Muscle of arm (tissue), 12 donors: ENCODE measurements around the gene NOL9. TPM values are rescaled to one million over a fixed set of nuclear protein-coding genes. Genes with fewer than 3 reads are reported as not detected.

Source experiments
- DNase-seq: peaks from one replicate; pipeline ENCODE4 v3.0.0-alpha.2; 2013
- polyA plus RNA-seq, 12 donors: library from polyadenylated mRNA; unstranded; fragments of 120-200 nt; gene quantifications; one replicate each; pipeline ENCODE4 v1.2.1, GENCODE V29; 2013; ENCODE audit not compliant: insufficient read length in 12 of 12

Gene NOL9
- polyA plus RNA-seq, 12 donors = 11.6 to 26.6 (median 17.1) TPM; not detected in 1

GRCh38 chr1:6489799-6490180, 64.5 kb downstream of the NOL9 start:
- DNase-seq = peak; percentile 59

DNA sequence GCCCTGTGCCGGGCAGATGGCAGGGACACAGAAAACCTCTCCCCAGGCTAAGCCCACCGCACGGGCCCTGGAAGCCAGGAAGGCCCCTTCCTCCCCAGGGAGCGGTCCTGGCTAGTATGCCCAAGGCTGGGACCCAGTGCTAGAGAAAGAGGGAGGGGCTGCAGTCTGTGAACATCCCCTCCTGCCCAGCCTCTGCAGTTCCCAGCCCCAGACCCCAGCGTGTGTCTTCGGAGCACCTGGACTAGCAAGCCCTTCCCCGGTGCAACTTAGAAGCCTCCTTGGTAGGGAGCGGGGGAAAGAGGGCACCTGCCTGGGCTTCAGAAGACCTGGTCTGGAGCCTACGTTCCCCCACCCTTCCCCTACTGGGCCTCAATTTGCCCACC, 64.9 kb downstream of the NOL9 start:
- DNase-seq = no peak

DNA sequence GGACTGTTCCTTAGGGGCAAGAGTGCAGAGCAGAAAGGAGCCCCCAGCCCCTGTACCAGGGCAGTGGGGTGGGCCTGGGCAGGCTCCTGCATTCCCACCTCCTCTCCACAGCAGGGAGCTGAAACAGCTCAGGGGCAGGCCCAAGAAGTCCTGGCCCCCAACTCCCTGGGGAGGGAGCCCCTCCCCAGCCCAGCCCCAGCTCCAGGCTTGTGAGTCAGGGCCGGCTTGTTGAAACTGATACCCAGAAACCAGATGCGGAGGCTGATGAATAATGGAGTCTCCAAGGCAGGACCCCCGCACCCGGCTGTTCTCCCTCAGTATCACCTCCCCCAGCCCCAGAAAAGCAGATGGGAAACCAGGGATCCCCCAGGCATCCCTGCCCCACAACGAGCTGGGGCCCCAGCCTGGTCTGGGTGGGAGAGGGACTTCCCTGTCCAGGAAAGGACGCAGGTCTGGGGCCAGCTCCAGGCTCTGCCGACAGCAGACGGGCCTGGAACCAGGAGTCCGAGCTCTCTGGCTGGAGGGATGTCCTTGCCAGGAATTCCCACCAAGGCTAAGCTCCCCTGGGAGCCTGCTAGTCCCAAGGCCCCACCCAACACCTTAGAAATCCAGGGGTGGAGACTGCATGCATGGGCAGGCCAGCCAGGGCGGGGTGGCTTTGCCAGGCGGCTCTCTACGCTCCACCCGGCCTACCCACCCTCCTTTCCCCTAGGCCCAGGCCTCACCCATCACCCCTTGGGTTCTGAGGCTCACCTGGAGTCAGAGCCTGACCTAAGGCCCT, 65.5 kb downstream of the NOL9 start:
- no peak for DNase-seq

DNA sequence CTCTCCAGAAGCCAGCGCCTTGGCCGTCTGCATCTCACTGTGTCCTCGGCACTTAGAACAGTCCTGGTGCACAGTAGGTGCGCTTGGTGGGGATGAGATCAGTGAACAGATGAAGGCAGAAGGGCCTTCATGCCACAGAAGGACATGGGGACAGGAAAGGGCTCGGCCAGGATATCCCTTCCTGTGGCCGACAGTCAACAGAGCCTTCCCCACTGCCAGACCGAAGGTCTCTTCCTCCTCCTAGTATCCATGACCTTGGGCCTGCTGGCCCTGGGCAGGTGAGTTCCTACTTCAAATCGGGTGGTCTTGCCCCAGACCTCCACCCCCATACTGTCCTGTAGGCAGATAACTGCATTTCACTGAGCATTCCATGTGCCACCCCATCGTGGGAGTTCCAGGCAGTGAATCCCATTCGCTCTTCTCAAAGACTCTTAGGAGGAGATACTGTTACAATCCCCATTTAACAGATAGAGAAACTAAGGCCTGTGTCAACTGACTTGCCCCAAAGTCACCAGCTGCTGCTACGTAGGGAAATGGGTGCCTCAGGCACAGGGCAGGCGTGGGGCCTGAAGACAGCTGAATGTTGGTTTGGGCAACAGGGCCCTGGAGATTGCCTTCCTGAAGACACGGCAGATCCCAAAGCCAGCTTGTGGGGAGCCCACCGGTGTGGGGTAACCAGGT, 66.4 kb downstream of the NOL9 start:
- no peak for DNase-seq

DNA sequence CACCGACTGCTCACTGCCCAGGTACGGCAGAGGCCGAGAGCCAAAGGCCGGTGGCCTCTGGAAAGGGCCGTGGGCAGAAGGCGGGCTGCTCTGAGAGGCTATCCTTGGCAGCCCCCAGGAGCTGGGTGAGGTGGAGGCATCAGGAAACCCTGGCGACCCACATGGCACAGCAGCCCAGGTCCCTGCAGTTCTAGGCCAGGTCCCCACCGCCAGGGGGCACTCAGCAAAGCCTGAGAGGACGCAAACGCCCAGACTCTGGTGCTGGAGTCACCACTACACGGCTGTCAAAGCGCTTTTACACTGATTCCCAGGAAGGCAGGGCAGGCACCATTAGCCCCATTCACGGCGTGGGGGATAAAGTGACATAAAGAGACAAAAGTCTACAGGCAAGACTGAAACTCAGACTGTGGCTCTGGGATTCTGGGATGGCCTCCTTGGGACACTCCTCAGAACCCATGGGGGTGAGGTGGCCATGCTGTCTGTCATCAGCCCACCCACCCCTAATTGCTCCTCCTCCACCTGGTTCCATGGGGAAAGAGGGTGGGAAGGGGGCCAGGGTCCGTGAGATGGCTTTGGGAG, 67.8 kb downstream of the NOL9 start:
- DNase-seq = peak; percentile 74

DNA sequence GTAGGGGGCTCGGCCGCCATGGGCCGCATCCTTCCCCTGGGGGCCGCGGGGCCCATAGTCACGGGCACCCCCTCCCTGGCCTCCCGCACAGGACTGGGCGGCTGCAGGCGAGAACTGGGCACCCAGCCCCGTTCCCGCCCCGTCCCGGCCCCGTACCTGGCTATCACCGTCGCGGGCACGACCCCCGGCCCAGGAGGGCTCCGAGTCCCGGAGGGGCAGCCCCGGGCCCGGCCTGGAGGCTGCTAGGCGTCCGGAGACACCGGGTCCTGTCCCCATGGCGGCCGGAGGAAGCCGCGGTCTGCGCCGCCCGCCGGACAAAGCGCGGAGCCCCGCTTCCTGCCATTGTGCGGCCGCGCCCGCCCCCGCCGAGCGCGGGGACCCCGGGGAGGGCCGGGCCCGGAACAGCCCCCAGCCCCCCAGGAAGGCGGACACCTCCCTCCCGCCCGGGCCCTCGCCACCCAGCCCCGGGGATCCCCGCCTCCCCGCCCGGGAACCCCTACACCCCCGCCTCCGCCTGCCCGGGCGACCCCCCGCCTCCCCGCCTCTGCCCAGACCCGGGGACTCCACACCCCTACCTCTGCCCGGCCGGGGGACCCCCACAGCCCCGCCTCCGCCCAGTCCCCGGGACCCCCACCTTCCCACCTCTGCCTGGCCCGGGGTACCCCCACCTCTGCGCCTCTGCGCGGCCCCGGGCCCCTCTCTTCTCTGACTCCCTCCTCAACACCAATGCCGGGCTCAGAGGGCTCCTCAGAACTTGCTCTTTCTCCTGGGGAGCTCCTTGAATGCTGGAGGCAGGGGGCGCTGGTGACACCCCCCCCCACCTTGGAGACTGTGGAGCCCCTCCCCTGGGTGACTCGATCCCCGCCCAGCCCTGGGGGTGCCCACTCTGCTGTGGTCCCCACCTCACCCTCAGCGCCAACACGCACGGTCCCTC, 68.9 kb downstream of the NOL9 start:
- DNase-seq = no peak

GRCh38 chr1:6484826-6485167, 69.5 kb downstream of the NOL9 start:
- no peak for DNase-seq

DNA sequence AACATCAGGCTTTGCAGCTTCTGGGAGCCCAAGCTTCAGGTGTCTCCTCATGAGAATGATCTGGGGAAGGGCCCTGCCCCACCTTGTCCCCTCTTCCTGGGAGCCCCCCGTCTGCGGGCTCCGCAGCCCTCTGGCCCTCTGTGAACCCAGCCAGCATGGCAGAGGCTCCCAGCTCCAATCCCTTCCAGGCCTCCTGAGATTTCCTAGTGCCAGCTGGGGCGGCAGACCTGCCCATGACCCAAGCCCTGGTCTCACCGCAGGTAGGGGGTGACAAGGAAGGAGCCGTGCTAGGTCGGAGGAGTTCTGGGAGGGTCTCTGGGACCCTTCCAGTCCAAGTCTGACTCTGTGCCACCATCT, 70.6 kb downstream of the NOL9 start:
- DNase-seq = no peak

DNA sequence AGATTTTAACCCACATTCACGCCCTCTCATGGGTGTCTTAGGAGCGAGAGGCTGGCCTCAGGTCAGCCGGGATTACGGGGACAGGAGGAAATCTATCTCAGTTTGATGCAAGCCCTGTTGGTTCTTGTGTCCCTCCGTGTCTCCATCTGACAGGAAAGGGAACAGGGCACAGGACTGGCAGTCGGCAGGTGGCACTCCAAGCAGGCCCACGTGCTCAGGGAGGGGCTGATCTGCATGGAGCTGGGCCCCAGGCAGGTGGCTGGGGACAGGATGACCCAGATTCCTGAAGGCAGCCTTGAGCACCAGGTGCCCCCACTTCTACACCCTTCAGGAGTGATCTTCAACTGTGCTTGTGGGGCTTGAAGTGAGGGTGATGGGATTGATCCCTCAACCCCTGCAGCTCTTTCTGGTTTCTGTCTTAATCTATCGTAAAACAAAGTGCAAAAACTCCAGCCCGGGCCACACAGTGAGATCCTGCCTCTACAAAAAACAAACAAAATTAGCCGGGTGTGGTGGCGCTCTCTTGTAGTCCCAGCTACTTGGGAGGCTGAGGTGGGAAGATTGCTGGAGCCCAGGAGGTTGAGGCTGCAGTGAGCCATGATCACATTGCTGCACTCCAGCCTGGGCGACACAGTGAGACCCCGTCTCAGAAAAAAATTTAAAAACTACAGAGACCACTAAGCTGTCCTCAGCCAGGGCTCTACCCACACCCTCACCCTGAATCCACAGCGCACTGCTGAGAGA, 71.1 kb downstream of the NOL9 start:
- DNase-seq = no peak

- no peak for DNase-seq
Measured at GRCh38 chr1:6481820-6482219, 72.5 kb downstream of the NOL9 start.

GRCh38 chr1:6477039-6477820, 77.1 kb downstream of the NOL9 start:
- no peak for DNase-seq

DNA sequence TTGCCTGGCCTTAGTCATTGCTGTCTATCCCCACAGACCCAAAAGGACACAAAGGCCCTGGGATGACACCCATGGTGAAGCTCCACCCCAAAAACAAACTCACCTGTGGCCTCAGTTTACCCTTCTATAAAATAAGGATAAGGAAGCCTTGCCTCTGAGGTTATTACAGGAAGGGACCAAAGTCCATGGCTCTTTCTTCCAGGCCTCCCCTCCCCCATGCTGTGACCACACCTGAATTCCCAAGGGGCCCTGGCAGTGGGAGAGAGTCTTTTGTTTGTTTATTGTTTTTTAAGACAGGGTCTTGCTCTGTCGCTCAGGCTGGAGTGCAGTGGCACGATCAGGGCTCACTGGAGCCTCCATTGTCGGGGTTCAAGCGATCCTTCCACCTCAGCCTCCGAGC, 77.8 kb downstream of the NOL9 start:
- DNase-seq = no peak

- peak; percentile 33 for DNase-seq
Measured at GRCh38 chr1:6475381-6476133, 78.8 kb downstream of the NOL9 start.

- no peak for DNase-seq
Measured at GRCh38 chr1:6474815-6475282, 79.5 kb downstream of the NOL9 start.

DNA sequence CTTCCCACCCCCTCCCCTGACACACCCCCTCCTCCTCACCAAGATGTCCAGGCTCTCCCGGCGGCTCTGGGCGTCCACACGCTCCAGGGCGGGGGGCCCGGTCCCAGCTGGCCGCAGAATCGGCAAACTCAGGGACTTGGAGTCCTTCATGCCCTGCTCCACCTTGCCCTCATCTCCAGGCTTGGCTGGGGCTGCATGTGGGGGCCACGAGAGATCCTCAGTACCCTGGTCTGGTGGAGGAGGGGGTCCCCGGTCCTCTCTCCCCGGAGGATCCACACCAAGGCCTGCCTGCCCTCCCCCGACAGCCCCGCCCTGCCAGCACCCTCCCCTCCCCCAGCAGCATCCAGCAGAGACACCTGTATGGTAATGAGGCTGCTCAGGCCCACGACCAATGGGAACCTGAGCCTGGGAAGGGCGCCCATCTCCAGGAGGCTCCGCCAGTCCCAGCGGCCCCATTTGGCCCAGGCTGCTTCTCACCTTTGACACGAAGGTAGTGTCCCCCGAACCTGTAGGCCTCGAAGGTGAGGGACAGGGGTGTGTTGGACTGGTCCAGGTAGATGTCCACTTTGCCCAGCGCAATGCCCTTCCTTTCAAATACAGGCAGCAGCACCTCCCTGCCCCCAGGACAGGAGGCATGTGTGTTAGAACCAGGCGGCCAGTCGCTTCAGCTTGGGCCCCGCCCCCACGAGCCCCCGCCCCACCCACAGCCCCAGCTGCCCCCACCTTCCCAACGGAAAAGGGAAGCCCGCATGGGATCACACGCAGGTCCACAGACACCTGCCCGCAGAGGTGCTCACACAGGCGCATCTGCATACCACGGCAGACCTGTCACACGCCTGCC, 80.1 kb downstream of the NOL9 start:
- DNase-seq = no peak

- DNase-seq = no peak
Measured at GRCh38 chr1:6473156-6473555, 81.2 kb downstream of the NOL9 start.

- no peak for DNase-seq
Measured at GRCh38 chr1:6472391-6472790, 81.9 kb downstream of the NOL9 start.

- no peak for DNase-seq
Measured at GRCh38 chr1:6471970-6472368, 82.3 kb downstream of the NOL9 start.
